Lower leg skin (tissue), 4 donors: ENCODE results near the gene ATG5. TPM values are rescaled to one million over a fixed set of nuclear protein-coding genes. Genes with fewer than 3 reads are reported as not detected.

Experiments used
- DNase-seq, 2 donors: peaks; one replicate each; pipeline ENCODE4 v3.0.0-alpha.2; 2019; ENCODE audit warnings: low spot score in 2 of 2
- H3K4me3 ChIP-seq: fragments of 200-600 bp; sonication (generic); 2 replicates; pipeline ENCODE4 v1.5.1; 2017; ENCODE audit warnings: mild to moderate bottlenecking, low read depth; ENCODE audit not compliant: poor library complexity, severe bottlenecking
- CTCF ChIP-seq, 3 donors: fragments of 450-650 bp; IDR thresholded peaks; one replicate each; pipeline ENCODE4 v1.5.1; 2016; ENCODE audit warnings: antibody characterized with exemption in 3 of 3, mild to moderate bottlenecking in 3 of 3, moderate library complexity in 2 of 3
- POLR2A ChIP-seq, 2 donors: fragments of 450-650 bp; IDR thresholded peaks; one replicate each; pipeline ENCODE4 v1.6.1; 2016 to 2017; ENCODE audit warnings: antibody characterized with exemption in 2 of 2, mild to moderate bottlenecking in 1 of 2, moderate library complexity in 1 of 2
- WGBS, 2 donors: methylation state at CpG; one replicate each; pipeline ENCODE4 v1.1.5; 2018; 5-methylcytosine and 5-hydroxymethylcytosine counted together
- intact Hi-C: fragments of 100-400 bp; cut with DNase I; formaldehyde crosslinking; loops from one replicate; pipeline ENCODE4 v1.15.0; 2023; ENCODE audit warnings: low total_unique reads
- total RNA-seq, 4 donors: library from RNA; depleted of rRNA; stranded (reverse); fragments of >200 nt; gene quantifications; one replicate each; pipeline ENCODE4 v1.1.0, GENCODE V29; 2016

The ATG5 gene
- total RNA-seq, 4 donors from 2014 or later, result 15.5 to 19.4 (median 16.7) TPM

- TF ChIP-seq CTCF (IDR thresholded peaks at IDR 0.05) (no peak), POLR2A (IDR thresholded peaks at IDR 0.05) (no peak)
- intact Hi-C loops, result no loop called here
- DNase-seq, result no peak
- no peak overlapping the region for H3K4me3 ChIP-seq
These were observed 6.7 kb downstream of the ATG5 start for GRCh38 chr6:106318851-106319250.

GRCh38 chr6:106318061-106318460, 7.5 kb downstream of the ATG5 start:
- H3K4me3 ChIP-seq, result no peak overlapping the region
- intact Hi-C loops, result no loop called here
- 69 to 72% methylated on average over 2 of the region's 2 CpGs for WGBS, 2 donors
- DNase-seq, result no peak
- TF ChIP-seq POLR2A (IDR thresholded peaks at IDR 0.05) (no peak), CTCF (IDR thresholded peaks at IDR 0.05) (no peak)

- DNase-seq, result no peak
- no peak overlapping the region for H3K4me3 ChIP-seq
- 81 to 89% methylated on average over 3 of the region's 3 CpGs for WGBS, 2 donors
- no peak for TF ChIP-seq POLR2A (IDR thresholded peaks at IDR 0.05)
- no peak for TF ChIP-seq CTCF (IDR thresholded peaks at IDR 0.05)
- intact Hi-C loops, result no loop called here
These were observed 9.2 kb downstream of the ATG5 start for GRCh38 chr6:106316375-106316766.

- no peak overlapping the region for H3K4me3 ChIP-seq
- 46 to 52% methylated on average over 6 of the region's 6 CpGs for WGBS, 2 donors
- intact Hi-C loops, result no loop called here
- DNase-seq, result no peak
- TF ChIP-seq POLR2A (IDR thresholded peaks at IDR 0.05) (no peak), CTCF (IDR thresholded peaks at IDR 0.05) (no peak)
These were observed 9.7 kb downstream of the ATG5 start for GRCh38 chr6:106315765-106316374.

- no peak overlapping the region for H3K4me3 ChIP-seq
- 77 to 80% methylated on average over 3 of the region's 3 CpGs for whole genome bisulfite sequencing, 2 donors
- intact Hi-C loops, result no loop called here
- DNase-seq, result no peak
- TF ChIP-seq CTCF (IDR thresholded peaks at IDR 0.05) (no peak), POLR2A (IDR thresholded peaks at IDR 0.05) (no peak)
These were observed 15.7 kb downstream of the ATG5 start for GRCh38 chr6:106309766-106310373.

- intact Hi-C loops, result no loop called here
- TF ChIP-seq CTCF (IDR thresholded peaks at IDR 0.05) (no peak), POLR2A (IDR thresholded peaks at IDR 0.05) (no peak)
- DNase-seq, result no peak
- 63 to 72% methylated on average over 2 of the region's 2 CpGs for WGBS, 2 donors
- H3K4me3 ChIP-seq, result no peak overlapping the region
These were observed 16.6 kb downstream of the ATG5 start for GRCh38 chr6:106308985-106309384.
